ENCODE data around the gene KAZN.
A peak's percentile ranks its signal among the peaks of the same experiment; 100 is the strongest.

Gene KAZN

DNA sequence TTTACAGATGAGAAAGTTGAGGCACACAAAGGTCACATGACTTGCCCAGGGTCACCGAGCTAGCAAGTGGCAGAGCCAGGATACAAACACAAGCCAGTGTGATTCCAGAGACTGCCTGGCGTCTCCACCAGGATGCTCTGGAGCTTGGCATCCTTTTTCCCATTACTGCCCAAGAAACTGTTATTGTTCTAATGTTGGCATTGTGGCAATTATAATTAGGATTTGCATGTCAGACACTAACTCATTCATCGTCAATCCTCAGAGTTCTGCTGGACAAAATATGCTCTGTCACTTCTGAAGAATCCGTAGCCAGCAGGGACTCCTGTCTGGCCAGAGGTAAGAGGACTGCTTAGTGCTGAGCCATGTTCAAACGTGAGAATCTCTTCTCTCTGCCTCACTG, 8.8 kb downstream of the KAZN start:
- H3K4me3 ChIP-seq (ENCODE audit: low read length): no peak overlapping the region
- DNase-seq (ENCODE audit: low read depth, low spot score): no peak

DNA sequence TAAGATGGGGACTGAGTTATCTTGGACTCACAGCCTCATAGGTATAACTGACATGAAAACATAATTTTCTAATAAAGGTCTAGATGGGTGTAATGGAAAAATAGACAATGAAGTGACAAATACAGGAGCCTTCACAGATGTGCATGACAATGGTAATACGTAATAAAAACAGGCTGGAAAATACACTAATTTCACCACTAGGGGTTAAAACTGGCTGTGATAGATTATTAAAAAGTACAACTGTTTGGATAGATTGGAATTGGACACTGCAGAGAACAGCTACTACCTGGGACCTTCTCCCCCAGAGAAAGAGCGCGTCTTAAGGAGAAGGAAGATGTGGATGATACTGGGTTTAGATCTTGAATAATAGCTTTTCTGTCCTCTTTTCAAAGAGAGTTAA, 9.8 kb downstream of the KAZN start:
- DNase-seq (ENCODE audit: low read depth, low spot score): no peak
- H3K4me3 ChIP-seq (ENCODE audit: low read length): no peak overlapping the region

DNA sequence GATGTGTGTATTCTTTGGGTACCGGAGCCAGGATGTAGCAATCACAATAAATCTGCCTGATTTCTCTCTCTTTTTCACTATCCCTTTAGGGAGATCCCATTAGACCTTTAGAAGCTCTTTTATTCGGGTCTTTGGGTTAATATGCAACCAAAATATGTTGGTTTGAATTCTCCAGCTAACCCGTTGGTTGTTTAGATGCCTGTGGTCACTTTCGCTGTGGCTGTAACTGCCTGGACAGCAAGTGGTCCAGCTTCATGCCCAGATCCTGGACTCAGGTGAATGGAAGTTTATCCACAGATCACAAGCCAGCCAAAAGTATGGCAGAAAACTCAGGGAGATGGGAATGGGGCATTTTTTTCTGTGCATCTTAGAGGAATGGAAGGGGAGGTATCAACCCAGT, 12.3 kb downstream of the KAZN start:
- no peak overlapping the region for H3K4me3 ChIP-seq (ENCODE audit: low read length)
- no peak for DNase-seq (ENCODE audit: low read depth, low spot score)

DNA sequence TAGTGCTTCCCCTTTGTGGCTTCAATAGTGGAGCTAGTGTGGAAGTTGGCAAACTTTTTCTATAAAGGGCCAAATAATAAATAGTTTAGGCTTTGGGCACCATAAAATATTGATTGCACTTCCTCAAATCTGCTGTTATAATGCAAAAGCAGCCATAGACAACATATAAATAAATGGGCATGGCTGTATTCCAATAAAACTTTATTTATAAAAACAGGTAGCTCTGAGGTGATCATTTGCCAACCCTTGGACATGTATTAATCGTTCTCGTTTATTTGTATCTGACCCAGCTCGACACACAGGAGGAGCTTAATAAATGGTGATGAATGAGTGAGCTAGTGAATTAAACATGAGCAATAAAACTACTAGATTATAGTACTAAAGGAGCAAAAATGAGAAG, 13.3 kb downstream of the KAZN start:
- H3K4me3 ChIP-seq (ENCODE audit: low read length): no peak overlapping the region
- DNase-seq (ENCODE audit: low read depth, low spot score): no peak

DNA sequence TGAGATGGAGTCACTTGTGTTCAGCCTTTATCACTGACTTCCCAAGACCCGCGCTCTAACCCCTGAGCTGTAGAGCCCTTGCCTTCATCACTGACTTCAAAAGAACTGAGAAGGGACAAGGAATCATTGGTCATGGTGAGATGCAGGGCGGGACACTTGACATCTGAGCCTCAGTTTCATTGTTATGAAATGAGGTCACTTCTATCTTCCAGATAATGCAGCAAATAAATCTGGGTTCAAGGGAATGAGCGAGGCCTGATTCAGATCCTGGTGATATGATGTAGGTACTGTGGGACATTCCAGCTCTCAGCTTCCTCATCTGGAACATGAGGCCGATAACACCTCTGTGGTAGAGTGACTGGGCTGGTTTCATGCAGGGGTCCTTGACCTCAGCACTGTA, 13.8 kb downstream of the KAZN start:
- no peak for DNase-seq (ENCODE audit: low read depth, low spot score)

DNA sequence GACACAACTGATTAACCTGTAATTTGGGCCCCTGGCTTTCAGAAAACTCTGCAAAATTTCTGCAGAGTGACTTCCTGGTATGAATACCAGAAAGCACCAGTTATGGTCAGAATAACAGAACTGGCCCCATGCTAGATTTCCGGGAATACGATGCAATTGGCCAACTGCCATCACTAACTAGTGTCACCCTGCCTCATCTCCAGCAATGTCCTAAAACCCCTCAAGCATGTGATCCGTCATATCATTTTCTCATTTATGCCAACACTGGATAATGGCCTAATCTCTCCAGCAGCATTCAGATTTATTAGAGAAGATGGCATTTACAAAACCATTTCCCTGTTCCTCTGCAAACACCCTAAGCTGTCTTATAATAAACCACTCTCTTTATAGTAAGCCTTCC, 15.4 kb downstream of the KAZN start:
- no peak for DNase-seq (ENCODE audit: low read depth, low spot score)

More for the DNA sequence above, 13.8 kb downstream of the KAZN start:
- H3K4me3 ChIP-seq (ENCODE audit: low read length): no peak overlapping the region

DNA sequence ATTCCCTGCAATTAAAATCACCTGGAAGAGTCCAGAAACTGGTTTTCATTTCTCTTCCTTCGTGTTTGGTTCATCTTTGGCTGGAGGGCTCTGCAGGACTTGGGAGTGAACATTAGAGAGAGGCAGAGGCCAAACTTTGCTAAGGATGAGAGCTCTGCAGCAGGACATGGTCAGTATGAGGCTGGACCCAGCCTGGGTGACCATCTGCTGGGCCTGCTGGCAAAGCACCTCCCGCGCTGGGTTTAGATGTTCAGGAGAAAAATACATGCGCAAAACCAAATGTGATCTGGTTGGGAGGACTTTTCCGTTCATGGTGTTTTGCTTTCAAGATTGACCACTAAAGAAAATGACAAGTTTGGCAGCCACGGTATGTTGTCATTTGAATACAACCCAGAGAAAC, 15.9 kb downstream of the KAZN start:
- DNase-seq (ENCODE audit: low read depth, low spot score): no peak
- no peak overlapping the region for H3K4me3 ChIP-seq (ENCODE audit: low read length)

More for the DNA sequence above, 15.4 kb downstream of the KAZN start:
- H3K4me3 ChIP-seq (ENCODE audit: low read length): no peak overlapping the region

DNA sequence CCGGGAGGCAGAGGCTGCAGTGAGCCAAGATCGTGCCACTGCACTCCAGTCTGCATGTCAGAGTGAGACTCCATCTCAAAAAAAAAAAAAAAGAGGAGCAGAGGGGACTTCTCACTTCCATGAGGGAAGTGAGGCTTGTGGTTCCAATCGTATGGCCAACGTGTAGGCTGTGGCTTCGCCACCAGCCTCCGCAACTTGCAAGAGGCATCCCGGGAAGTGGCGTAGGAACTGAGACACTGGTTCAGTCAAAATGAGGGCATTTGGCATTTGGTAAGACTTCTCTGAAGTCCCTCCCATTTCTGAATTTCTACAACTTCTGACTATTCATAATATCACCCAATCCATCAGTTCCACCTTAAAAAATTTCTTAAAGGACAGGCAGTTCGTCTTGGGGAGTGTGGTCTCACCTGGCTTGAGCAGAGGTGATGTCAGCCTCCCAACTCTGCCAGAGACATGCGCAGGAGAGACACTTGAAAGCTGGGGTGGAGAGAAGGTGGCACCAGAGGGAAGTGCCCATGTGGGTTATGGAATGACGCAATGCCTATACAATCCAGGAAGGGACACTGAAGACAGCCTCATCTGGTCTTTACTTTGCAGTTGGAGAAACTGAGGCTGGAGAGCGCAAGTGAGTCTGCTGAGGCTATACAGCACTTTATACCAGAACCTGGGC, 17.2 kb downstream of the KAZN start:
- no peak for DNase-seq (ENCODE audit: low read depth, low spot score)
- no peak overlapping the region for H3K4me3 ChIP-seq (ENCODE audit: low read length)

DNA sequence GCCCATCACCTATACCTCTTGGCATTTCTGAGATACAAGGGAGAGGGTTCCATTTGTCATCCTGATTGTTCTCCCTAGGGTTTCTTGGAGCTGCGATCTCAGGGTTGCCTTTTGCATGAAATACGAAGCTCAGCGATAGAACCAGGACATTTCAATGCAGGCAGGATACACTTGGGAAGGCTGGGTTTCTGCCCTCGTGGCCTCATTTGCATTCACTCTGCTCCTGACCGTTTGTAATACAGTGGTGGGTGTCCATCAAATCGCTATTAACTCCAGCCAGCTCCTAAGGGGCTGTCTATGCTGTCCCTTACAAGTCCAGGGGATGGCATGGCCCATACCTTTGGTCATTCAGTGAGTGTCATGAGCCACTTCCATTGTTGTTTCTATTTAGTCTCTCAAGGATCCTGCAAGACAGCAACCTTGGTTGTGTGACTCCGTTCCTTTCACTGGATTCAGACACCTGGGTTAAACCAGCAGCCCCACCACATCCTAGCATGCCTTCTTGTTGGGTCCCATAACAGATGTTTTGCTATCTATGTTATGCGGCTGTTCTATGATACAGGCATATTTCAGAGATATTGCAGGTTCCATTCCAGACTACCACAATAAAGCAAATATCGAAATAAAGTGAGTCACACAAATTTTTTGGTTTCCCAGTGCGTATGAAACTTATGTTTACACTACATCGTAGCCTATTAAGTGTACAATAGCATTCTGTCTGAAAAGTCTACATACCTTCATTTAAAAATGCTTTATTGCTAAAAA, 18.3 kb downstream of the KAZN start:
- DNase-seq (ENCODE audit: low read depth, low spot score): peak; percentile 53
- no peak overlapping the region for H3K4me3 ChIP-seq (ENCODE audit: low read length)

DNA sequence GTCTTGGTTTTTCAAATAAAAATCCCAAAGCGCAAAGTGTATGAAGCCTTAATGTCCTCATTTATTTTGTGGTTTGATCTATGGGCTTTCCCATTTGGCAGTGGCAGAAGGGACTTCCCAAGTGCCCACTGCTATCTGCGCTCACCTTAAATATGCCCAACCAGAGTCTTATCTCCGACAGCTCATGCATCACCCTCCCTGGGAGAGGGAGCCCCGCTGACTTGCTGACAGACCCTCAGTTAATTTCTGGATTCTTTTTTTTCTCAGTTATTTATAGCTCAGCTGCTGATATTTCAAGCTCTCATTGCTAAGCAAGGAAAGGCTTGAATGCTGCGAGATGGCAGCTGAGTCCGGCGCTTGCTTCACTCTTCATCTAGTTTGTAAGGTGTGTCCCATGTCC, 19.3 kb downstream of the KAZN start:
- no peak overlapping the region for H3K4me3 ChIP-seq (ENCODE audit: low read length)
- DNase-seq (ENCODE audit: low read depth, low spot score): no peak

DNA sequence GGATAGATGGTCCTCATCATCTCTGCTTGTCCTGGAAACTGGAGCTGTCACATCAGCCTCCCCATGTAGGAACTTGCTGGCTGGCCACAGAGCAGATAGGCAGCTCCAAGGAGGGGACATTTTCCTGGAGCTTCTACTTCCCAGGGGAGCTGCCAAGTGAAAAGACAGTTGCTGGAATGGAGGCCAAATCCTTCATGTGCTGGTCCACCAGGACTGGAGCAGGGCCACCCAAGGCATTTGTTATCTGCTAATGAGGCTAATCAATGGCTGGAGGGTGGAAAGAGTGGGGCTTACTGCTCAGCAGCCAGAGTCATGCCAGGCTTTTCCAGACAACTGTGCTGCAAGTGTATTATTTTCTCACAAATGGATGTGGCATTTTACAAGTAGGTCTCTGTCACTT, 22.5 kb downstream of the KAZN start:
- H3K4me3 ChIP-seq (ENCODE audit: low read length): no peak overlapping the region
- DNase-seq (ENCODE audit: low read depth, low spot score): no peak

DNA sequence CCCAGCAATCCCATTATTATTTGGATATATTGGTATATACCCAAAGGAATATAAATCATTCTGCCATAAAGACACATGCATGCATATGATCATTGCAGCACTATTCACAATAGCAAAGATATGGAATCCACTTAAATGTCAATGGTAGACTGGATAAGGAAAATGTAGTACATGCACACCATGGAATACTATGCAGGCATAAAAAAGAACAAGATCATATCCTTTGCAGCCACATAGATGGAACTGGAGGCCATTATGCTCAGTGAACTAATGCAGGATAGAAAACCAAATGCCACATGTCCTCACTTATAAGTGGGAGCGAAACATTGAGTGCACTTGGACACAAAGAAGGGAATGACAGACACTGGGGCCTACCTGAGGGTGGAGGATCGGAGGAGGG, 24.6 kb downstream of the KAZN start:
- DNase-seq (ENCODE audit: low read depth, low spot score): no peak
- no peak overlapping the region for H3K4me3 ChIP-seq (ENCODE audit: low read length)

DNA sequence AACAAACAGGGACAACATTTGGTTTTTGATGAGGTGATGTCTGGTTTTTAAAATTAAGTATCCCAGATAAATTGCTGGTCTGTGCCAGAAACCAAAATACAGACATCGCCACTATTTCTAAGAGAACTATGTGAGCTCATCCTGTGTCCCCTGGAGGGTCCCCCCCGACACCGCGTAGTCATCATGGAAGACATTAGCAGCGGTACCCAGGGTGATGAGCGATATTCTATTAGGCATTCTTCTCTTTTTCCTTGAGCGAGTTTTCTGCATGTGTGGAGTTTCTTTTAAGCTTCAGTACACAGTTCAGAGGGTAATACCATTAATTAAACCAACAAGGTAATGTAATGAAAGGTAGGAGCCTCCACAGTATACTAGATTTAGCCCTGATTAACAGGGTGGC, 26.5 kb downstream of the KAZN start:
- no peak overlapping the region for H3K4me3 ChIP-seq (ENCODE audit: low read length)
- no peak for DNase-seq (ENCODE audit: low read depth, low spot score)

DNA sequence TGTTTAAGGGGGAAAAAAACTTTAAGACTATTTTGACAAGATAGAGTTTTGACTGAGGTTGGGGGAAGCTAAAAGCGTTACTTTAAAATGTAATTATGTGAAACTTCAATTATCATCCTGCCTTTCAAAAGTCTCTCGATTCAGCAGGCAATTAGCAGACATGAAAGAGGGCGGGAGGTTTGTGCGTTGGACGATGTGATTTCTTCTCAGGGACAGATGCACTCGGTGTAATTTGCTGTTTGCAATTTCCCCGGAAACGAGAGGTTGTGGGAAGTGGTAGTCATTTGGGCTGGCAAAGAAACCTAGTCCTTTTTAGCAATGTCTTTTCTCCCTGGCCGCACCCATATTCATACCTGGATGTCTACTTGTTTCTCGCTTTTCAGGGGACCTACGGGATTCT, 27.1 kb downstream of the KAZN start:
- no peak for DNase-seq (ENCODE audit: low read depth, low spot score)
- H3K4me3 ChIP-seq (ENCODE audit: low read length): no peak overlapping the region

DNA sequence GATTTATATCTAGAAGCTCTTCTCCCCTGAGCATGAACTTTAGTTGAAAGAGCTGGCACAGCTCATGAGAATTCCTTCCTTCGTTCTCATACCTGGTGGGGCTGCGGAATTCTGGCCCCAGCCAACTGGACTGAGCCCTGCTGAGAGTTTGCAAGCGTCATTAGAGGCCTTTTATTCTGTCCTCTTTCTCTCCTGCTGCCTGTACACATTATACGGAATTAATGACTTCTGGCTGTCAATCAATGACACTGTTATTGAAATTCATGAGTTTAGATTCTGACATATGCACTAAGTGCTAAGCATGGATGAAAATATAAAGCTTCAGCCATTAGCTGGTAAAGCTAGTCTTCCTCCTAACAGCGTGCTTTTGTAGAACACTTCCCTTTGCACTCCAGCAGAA, 27.5 kb downstream of the KAZN start:
- DNase-seq (ENCODE audit: low read depth, low spot score): no peak
- H3K4me3 ChIP-seq (ENCODE audit: low read length): no peak overlapping the region

DNA sequence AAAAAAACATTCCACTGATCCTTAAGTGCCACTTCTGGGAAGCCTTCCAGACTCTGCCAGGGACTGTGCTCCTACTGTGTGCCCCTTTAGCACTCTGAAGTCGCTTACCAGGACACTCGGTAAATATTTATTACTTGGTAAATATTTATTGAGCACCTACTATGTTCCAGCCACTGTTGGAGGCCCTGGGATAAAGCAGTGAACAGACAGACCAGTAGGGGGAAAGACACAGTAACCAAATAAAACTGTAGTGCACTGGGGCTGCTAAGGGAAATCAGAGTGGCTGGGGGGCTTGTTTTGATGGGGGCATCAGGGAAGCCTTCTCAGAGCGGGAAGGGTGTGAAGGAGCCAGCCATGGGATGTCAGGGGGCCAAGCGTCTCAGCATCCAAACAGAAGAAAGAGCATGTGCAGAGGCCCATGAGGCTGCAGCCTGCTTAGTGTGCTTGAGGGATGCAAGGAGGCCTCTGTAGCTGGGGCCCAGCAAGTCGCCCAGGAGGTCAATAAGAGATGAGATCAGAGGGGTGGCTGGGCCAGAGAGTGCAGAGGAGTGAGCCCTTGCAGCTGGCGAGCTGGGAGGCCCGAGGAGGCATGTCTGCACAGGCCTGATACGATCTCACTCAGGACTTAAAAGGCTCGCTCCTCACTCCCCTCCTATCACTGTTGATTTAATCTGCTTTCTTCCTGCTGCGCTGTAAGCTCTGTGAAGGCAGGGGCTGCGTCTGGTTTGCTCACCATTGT, 28.6 kb downstream of the KAZN start:
- no peak overlapping the region for H3K4me3 ChIP-seq (ENCODE audit: low read length)
- peak; percentile 35 for DNase-seq (ENCODE audit: low read depth, low spot score)

DNA sequence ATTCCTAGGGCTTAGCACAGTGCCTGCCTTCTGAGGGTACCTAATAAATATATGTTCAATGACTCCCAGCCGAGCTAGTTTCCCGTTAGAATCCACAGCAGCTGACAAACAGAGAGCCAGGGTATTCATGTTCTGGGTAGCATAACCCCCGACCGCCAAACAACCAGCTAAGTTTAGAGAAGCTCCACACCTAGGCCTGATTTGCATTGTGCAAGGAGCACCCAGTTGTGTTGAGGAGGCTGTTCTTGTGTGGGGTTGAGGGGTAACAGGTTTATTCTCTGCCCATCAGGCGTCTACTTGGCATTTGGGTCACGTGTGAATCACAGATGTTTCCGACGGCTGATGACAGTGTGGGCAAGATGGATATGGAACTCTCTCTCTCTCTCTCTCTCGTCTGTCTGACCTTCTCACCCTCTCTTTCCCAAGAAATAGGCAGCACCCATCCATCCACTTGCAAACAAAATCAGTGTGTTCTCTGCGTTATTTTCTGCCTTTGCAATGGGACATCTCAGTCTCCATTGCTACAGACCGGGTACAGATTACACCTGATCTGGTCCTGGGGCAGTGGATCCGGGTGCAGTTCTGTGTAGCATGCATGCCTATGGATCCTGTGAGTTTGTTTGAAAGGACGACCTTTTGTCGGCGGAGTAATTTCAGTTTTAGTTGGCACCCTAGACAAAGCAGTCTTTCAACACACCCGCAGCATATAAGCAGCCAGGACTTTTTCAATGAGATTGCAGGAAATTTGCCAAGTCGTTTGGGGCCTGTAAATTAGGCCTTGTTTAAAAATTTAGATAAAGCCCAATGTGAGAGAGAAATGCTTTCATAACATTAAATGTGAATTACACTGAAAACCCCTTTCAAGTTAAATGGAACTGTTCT, 29.4 kb downstream of the KAZN start:
- no peak for DNase-seq (ENCODE audit: low read depth, low spot score)
- H3K4me3 ChIP-seq (ENCODE audit: low read length): no peak overlapping the region

DNA sequence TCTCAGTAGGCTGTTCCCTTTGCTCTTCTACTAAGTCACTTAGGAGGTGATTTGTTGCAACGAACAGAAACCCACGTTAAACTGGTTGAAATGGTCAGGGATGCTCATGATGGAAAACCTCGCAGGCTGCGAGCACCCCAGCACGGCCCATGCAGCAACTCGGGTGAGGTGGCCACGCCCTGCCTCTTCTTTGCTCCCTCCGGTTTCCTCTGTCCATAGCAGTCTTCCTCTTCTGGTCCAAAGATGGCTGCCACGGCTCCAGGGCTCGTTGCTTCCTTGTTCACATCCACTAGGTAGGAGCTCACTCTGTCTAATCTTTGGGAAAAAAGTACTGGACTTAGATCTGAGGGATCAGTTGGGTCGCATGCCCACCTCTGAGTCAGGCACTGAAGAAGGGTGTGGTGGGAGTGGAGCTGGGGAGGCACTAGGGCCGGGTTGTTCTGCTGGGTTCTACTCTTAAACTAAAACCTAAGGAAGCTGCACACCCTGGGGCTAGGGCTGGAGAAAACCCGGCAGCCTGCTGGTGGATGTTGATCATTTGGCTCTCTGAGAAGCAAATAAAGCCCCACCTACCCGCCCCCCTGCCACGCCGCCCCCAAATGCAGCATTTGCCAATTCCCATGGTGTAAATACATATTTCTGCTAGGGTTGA, 31.0 kb downstream of the KAZN start:
- H3K4me3 ChIP-seq (ENCODE audit: low read length): no peak overlapping the region
- DNase-seq (ENCODE audit: low read depth, low spot score): no peak

DNA sequence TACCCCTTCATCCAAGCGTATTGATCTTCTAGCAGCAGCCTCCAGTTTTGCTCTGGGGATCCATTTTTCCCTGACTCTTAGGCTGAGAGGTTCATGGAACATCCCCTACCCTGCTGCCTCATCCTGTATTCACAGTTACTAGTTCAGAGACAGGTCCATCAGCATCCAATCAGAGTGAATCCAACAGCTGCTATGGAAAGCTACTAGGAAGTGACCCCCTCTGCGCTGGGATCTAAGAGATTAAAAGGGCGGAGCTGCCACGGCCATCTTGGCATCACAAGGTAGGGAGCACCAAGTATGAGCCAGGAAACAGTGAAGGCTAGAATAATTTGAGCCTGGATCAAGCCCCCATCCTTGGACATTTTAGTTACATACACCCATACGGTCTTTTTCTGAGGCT, 32.5 kb downstream of the KAZN start:
- DNase-seq (ENCODE audit: low read depth, low spot score): no peak
- H3K4me3 ChIP-seq (ENCODE audit: low read length): no peak overlapping the region
